OCI-LY7 (cell line): ENCODE measurements around the gene ARL14EP.

ENCODE experiments used
- EZH2phosphoT487 ChIP-seq: fragments of 200-600 bp; sonication (generic); IDR thresholded peaks from 2 replicates; pipeline ENCODE4 v1.6.1; 2018; ENCODE audit warnings: low read depth, borderline replicate concordance, mild to moderate bottlenecking, mixed run types, antibody characterized with exemption, low read length, moderate library complexity, mixed read lengths
- TF ChIP-seq, protein P1 (sequence below): fragments of 200-600 bp; sonication (generic); conservative IDR thresholded peaks from 2 replicates; pipeline ENCODE4 v1.5.1; 2014; ENCODE audit warnings: mild to moderate bottlenecking, antibody characterized with exemption, low read length, moderate library complexity, mixed read lengths

GRCh38 chr11:30291331-30291730, 31.6 kb upstream of the ARL14EP start:
- TF ChIP-seq, protein P1, sequence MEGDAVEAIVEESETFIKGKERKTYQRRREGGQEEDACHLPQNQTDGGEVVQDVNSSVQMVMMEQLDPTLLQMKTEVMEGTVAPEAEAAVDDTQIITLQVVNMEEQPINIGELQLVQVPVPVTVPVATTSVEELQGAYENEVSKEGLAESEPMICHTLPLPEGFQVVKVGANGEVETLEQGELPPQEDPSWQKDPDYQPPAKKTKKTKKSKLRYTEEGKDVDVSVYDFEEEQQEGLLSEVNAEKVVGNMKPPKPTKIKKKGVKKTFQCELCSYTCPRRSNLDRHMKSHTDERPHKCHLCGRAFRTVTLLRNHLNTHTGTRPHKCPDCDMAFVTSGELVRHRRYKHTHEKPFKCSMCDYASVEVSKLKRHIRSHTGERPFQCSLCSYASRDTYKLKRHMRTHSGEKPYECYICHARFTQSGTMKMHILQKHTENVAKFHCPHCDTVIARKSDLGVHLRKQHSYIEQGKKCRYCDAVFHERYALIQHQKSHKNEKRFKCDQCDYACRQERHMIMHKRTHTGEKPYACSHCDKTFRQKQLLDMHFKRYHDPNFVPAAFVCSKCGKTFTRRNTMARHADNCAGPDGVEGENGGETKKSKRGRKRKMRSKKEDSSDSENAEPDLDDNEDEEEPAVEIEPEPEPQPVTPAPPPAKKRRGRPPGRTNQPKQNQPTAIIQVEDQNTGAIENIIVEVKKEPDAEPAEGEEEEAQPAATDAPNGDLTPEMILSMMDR: no peak
- no peak for TF ChIP-seq EZH2phosphoT487
